GM18526 (cell line): Measurements from ENCODE around the gene HOXB2.

Experiments used
- POLR2A ChIP-seq: IDR thresholded peaks from 3 replicates; pipeline ENCODE4 v1.6.1; 2011; ENCODE audit not compliant: insufficient read length; ENCODE audit errors: extremely low read depth

The HOXB2 gene

DNA sequence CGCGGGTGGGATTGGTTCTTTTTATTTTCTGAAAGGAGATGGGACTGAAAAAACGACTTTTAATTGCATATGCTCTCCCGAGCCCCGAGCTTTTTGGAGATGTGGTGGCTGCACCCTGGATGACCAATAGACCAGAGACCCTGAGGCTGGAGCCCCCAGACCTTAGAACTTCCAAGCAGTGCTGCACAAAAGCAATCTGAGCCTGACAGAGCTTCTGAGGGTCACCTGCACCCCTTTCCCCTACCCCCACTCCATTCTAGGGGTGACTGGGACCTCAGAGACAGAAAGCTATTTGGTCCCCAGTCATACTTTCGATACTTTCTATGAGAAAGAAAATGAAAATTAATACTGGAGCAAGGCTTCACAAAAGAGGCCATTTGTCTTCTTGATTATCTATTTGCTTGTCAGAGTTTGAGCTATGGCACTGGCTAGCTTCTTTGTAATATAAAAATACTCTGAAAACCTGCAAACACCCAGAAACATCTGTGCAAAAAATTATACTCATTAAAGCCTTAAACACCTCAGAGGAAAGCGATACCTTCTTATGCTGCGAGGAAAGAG lies 29.7 kb upstream of the HOXB2 start:
- TF ChIP-seq POLR2A: no peak

DNA sequence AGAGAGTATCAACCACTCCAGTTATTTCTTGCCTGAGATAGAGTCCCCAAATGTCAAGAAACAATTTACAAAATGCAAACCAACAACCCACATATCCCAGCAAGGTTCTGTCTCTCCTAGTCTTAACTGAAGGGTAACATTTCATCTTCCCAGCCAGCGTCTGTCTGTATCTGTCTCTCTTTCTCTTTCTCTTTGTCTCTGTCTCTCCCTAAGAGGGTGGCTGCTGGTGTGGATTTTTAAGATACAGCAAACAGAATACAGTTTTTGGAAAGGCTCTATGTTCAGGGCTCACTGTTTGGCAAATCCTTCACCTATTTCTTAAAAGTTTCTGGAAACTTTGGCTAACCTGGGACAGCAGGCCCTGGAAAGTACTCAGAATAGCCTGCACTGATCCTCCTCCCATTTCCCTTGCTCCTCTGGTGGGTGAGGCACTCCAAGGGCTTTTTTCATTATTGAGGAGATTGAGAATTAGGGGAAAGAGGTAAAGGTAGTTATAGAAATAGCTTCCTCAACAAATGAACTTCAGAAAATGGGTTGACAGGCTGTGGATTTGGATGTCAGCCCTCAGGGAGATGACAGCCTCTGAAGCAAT lies 27.0 kb upstream of the HOXB2 start:
- no peak for TF ChIP-seq POLR2A

DNA sequence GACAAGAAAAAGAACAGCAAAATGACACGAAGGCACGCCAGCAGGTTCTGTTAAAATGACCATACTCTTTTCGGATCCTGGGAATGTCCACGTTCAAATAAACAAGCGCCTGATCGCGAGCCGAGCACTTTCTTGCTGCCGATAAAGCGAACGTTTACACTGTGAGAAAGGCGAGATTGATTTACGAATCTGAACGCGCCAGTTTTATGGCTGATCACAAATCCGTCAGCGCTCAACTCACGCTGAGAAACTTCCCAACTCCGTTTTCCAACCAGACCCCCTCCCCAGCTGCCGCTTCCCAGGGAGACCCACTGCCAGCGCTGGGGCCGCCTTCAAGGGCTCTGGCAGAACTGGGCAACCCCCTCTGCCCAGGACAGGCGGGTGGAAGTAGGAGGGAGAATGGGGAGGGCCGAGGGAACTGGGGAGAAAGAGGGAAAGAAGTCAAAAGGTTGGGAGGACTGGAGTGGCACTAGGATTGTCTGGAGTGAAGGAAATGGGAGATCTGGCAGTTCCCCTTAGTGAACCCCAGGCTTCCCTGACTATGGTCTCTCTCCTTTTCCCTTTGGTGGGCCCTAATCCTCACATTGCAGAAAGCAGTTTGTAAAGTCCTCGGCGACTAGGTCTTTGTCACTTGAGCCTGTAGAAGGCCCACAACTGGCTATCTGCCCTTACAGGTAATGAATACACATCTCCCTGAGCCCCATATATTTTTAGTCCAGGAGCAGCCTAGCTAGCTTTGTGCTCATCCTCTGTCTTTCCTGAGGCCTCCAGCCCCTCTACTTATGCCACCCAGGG lies 26.3 kb upstream of the HOXB2 start:
- TF ChIP-seq POLR2A: no peak

DNA sequence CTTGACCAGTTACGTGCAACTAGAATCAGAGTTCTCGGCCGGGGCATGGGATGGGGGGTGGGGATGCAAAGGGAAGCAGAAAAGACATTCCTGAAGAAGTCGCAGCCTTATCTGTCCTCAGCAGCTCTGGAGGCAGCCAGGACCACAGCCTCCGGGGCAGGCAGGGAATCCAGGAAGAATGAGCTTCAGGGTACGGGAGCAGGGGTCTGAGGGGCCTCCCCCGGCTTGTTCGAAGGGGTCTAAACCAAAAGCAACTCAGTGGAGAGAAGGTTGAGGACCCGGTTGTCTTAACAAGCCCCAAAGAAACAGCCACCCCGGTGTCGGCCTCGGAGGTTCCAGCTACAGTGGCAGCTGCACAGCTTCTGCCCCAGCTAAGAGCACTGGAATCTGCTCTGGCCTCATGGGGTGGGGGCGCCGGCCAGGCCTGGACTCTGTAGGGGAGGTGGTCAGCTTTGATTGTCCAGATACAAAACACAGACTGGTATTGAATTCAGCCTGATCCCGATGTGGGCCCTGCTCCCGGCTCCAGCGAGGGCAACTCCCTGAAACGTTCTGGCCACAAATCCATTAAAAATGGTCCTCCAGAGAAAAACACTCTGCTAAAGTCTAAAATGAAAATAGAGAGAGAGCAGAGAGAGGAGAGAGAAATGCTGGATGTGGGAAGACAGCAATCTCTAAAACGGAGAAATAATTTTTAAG lies 25.6 kb upstream of the HOXB2 start:
- no peak for TF ChIP-seq POLR2A

DNA sequence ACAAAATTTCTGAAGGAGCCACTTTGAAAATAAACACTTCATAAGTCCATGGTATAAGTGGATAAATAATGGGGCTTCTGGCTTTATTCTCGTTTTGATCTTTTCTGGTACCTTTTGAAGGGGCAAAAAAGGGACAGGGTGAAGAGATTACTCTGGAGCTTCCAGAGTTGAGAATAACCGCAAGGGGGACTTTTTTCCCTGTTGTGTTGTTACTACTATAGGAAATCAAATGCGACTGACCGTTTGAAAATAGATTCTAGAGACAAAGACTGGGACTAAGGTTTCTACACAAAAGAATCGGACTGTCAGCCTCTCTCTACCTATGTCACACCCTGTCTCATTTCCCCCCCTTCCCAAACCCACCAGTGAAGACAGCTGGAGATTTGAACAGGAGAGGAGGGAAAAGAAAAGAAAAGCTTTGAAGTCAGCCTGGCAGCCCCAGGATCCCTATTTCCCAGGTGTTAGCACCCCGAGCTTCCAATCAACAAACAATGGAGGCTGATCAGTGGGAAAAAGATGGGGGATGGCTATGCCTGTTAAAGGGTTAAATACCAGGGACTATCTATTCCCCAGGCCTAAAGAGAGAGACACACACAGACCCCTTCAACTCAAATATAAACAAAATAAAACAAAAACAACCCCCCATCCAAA lies 24.9 kb upstream of the HOXB2 start:
- TF ChIP-seq POLR2A: no peak

DNA sequence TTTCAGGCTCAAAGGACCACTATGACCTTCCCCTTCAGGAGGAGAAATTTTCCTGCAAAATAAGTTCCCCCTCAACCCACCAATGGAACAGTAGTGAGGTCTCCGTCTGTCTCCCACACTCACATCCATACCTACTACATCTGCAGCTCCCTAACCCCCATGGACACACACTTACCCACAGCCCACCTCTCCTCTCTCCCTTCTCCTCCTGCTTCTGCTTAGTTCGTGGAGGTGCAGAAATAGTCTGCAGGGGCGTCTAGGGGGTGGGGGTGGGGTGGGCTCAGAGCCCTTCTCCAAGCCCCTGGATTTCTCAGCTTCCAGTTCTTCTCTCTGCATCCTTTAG lies 24.3 kb upstream of the HOXB2 start:
- no peak for TF ChIP-seq POLR2A

DNA sequence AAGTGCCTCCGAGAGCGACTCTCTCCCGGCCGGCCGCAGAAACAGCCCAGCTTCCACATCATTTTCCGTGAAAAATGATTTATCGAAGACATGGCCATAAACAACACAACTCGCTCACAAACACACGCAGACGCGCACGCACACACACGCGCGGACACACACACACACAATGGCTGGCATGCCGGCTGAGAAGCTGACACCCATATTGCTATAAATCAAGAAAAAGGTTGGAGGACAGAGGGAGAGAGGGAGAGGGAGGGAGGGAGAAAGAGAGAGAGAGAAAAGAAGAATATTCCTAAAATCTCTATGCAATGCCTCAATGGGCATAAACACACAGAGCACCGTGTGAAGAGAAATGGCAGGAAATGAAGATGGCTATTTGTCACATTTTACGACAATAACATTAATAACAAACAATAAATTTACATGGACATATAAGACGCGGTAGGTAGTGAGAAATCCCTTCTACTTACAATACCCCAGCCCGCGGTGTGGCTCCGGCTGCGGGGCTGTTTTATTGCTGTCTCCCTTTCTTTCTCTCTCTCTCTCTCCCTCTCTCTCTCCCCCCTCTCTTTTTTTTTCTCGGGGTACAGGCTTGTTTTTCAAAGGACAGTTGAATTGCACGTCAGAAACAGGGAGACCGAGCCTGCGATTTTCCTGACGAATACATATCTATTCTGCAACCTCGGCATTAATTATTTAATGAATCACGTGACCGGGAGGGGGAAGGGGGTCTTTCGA lies 23.8 kb upstream of the HOXB2 start:
- TF ChIP-seq POLR2A: no peak

DNA sequence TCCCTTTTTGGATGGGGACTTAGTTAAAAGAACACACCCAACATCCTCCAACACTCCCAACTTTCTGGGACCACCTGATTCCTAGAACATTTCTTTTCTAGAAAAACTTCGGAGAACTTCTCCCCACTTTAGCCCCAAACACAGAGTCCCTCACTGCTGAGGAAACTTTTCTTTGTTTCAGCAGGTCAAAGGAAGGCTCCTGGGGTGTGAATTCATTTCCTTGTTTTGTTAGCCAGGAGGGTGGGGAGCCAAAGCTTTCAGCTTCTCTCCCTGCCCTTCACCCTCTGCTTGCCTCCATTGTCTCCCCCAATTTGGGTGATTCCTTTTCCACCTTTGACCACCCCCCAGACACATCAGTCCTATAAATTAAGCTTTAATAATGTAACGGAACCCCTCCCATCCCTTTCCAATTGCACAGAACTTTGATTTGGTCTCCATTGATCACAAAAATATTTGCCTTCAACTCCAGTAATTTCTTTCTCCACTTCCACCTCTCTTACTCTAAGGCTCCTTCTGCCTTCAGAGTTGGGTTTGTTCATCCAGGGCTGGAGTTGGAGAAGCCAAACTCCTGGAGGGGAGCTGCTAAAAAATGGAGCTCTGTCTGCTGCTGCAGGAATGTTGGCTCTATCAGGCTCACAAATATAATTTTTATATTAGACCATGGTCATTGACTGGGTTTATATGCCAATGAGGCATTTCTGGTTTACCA lies 22.9 kb upstream of the HOXB2 start:
- TF ChIP-seq POLR2A: no peak

DNA sequence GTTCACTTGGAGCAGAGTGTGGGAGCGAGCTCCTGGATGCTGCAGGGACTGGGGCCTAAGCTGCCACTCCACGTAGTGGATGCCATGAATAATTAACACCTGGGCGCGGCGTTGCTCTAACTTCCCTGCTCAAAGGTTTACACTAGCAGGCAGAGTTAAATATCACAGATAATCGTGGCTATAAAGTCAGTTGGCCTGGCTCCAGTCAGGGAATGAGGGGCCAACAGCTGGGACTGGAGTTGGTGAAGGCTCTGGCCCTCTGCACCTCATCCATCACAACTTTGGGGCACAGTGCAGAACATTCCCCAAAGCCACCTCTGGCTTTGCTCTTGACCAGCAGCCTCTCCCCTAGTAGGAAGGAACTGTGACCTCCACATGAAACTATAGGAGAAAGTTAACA lies 22.3 kb upstream of the HOXB2 start:
- TF ChIP-seq POLR2A: no peak

DNA sequence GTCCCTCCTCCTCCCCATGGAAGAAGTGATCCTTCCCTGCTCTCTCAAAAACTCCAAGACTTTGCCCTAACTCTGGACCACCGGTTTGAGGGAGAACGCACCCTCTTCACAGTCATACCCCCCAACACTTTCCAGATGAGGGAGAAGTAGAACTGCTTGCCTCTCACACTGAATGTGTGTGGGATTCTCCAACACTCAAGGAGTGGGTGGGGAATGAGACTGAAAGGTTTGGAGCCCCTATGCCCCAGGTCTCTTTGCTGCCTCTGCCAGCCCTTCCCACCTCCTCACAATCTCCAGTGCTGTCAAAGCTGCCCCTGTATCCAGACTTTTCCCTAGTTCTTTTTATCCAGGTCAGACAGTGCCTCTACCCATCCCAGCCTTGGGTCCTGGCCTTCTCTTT lies 21.8 kb upstream of the HOXB2 start:
- no peak for TF ChIP-seq POLR2A

DNA sequence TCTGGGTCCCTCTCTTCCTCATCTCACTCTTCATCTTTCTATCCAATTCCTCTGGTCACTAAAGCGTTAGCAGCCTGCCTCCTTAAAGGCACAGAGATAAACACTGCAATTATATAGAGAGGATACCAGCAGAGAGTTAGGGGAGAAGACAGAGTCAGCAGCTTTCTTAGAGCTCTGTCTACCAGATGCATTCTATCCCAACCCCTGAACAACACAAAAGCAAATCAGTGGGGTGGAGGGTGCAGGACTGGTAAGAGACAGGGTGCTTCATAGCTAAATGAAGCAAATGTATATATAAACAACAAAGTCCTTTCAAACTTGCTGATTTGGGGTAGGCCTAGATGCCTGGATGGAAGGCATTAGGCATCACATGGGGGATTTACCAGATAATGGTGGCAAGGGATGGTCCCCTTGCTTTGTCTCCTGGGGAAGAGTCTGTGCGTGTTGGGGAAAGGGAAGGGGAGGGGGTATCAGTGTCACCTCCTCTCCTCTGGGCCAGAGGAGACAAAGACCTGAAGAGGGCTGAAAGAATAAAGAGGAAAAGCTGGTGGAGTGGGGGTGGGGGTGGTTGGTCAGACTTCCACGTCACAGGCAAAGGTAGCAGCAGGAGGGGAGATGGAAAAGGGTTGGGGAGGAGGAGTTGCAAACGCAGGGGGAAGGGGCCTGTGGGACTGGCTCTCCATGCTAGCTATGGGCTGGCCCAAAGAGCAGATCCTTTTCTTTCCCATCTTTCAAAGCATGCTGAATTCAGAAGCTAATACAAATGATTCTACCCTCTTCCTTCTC lies 21.2 kb upstream of the HOXB2 start:
- TF ChIP-seq POLR2A: no peak

DNA sequence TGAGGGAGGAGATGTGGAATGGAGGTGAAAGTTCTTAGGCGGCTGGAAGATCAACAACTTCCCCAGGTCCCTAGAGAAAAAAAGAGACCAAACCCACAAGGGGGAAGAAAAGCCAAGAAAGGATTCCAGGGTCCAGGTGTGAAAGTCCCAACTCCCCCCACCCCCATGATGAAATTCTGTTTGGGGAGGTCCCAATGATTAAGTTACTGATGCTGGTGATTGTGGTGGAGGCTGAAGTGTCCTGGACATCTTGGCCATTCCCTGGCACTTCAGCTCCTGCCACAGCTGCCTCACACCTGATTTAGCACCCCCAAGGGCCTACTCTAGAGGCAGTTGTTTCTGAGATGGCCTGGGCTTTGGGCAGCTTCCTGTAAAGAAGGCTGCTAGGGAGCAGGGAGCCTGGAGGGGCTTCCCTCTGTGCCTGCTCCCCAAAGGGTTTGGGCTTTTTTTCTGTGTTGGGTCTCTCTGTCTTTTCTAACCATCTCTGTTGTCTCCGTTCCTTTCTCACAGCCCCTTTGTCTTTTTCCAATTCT lies 20.2 kb upstream of the HOXB2 start:
- no peak for TF ChIP-seq POLR2A
